ENCODE measurements around the gene NRCAM. TPM values are rescaled to one million over a fixed set of nuclear protein-coding genes. Genes with fewer than 3 reads are reported as not detected.

NRCAM gene
- total RNA-seq, 4 donors from 2014 or later = 1.3 to 4.7 (median 2.2) TPM

DNA sequence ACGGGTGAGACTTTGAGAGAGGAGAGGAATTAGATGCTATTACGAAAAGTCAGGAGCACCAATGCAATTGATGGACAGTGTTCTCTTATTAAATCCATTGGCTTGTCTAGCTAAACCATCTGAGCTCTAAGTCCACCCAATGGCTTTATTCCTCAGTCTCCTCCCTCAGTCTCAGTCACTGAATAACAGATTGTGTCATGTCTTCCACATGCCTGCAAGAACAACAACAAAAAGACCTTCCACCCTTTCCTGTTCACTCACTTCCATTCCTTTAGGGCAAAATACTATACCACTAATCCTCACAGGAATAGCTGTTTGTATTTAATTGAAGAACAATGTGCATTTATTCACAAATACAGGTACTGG lies 171.2 kb downstream of the NRCAM start:
- TF ChIP-seq EP300 (IDR thresholded peaks at IDR 0.05) (no peak), POLR2A (IDR thresholded peaks at IDR 0.05) (no peak), CTCF (IDR thresholded peaks at IDR 0.05) (no peak)
- no peak overlapping the region for H3K4me3 ChIP-seq
- no peaks in the 10 kb centered on the region for H3K9me3 ChIP-seq
- no peaks in the 10 kb centered on the region for H3K36me3 ChIP-seq
- no peaks in the 10 kb centered on the region for H3K4me1 ChIP-seq
- H3K27me3 ChIP-seq = no peaks in the 10 kb centered on the region
- no peak for ATAC-seq
- no peak overlapping the region for H3K27ac ChIP-seq
- WGBS, 2 donors (ENCODE audit: low coverage in 1 of 2) = 64 to 87% methylated on average over 2 of the region's 2 CpGs

DNA sequence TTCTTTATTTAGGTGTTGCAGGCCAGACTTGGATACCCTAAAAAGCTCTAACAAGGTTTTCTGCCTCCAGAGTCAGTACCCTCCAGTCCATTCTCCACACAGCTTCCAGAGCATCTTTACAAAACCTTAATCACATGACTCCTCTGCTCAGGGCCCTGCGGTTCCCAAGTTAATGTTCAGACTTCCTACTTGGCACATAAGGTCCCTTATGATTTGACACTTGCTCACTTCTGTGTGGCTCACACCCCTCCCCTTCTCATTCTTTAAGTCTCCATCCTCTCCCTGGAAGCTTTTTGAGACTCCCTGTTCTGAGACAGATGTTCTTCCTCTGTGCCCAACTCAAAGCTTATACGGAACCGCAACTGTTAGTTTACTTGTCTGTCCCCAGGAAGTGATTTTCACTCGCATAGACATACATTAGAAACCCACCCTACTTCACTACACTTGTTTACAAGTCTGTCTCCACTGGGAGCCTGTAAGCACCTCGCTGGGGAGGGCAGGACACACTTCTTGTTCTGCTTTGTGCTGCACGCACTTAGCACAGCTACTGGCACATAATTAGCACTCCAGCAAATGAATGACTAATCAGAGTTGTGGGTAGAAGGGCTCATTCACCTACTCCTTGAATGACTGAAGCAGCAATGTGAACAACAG lies 171.8 kb downstream of the NRCAM start:
- no peak overlapping the region for H3K27ac ChIP-seq
- no peak for TF ChIP-seq EP300 (IDR thresholded peaks at IDR 0.05)
- no peak for TF ChIP-seq POLR2AphosphoS5 (IDR thresholded peaks at IDR 0.05)
- no peak for TF ChIP-seq POLR2A (IDR thresholded peaks at IDR 0.05)
- TF ChIP-seq CTCF (IDR thresholded peaks at IDR 0.05) = no peak
- H3K4me1 ChIP-seq = no peaks in the 10 kb centered on the region
- no peaks in the 10 kb centered on the region for H3K36me3 ChIP-seq
- no peaks in the 10 kb centered on the region for H3K27me3 ChIP-seq
- ATAC-seq = no peak
- H3K4me3 ChIP-seq = no peak overlapping the region
- 50 to 51% methylated on average over 6 of the region's 6 CpGs for WGBS, 2 donors (ENCODE audit: low coverage in 1 of 2)
- no peaks in the 10 kb centered on the region for H3K9me3 ChIP-seq

GRCh38 chr7:108283252-108283651 lies 173.0 kb downstream of the NRCAM start:
- H3K4me1 ChIP-seq = no peaks in the 10 kb centered on the region
- WGBS, 2 donors (ENCODE audit: low coverage in 1 of 2) = 61 to 100% methylated on average over 1 to 3 of the region's 3 CpGs
- H3K36me3 ChIP-seq = no peaks in the 10 kb centered on the region
- no peak overlapping the region for H3K27ac ChIP-seq
- no peaks in the 10 kb centered on the region for H3K27me3 ChIP-seq
- no peak overlapping the region for H3K4me3 ChIP-seq
- no peak for TF ChIP-seq POLR2AphosphoS5 (IDR thresholded peaks at IDR 0.05)
- no peak for TF ChIP-seq CTCF (IDR thresholded peaks at IDR 0.05)
- no peak for TF ChIP-seq POLR2A (IDR thresholded peaks at IDR 0.05)
- TF ChIP-seq EP300 (IDR thresholded peaks at IDR 0.05) = no peak
- no peak for ATAC-seq
- no peaks in the 10 kb centered on the region for H3K9me3 ChIP-seq

- no peak for ATAC-seq
- Histone ChIP-seq H3K27me3 (no peaks in the 10 kb centered on the region), H3K9me3 (no peaks in the 10 kb centered on the region), H3K4me3 (no peak overlapping the region), H3K4me1 (no peaks in the 10 kb centered on the region), H3K36me3 (no peaks in the 10 kb centered on the region), H3K27ac (no peak overlapping the region)
- TF ChIP-seq CTCF (IDR thresholded peaks at IDR 0.05) = no peak
- WGBS, 2 donors (ENCODE audit: low coverage in 1 of 2) = 38 to 40% methylated on average over 4 of the region's 4 CpGs
Observed at GRCh38 chr7:108282427-108282996, 173.7 kb downstream of the NRCAM start.

- Histone ChIP-seq H3K4me1 (no peaks in the 10 kb centered on the region), H3K9me3 (no peaks in the 10 kb centered on the region), H3K4me3 (no peak overlapping the region), H3K27ac (no peak overlapping the region), H3K36me3 (no peaks in the 10 kb centered on the region), H3K27me3 (no peaks in the 10 kb centered on the region)
- TF ChIP-seq CTCF (IDR thresholded peaks at IDR 0.05) (no peak), POLR2AphosphoS5 (IDR thresholded peaks at IDR 0.05) (no peak), EP300 (IDR thresholded peaks at IDR 0.05) (no peak), POLR2A (IDR thresholded peaks at IDR 0.05) (no peak)
- 19 to 22% methylated on average over 2 to 3 of the region's 3 CpGs for WGBS, 2 donors (ENCODE audit: low coverage in 1 of 2)
- ATAC-seq = no peak
Observed at GRCh38 chr7:108280136-108280535, 176.1 kb downstream of the NRCAM start.

All from gastroesophageal sphincter (tissue), 4 donors.